GM12801 (cell line): Measurements from ENCODE around the gene EP400.

Experiments used
- TF ChIP-seq, protein P1 (sequence below): IDR thresholded peaks from one replicate; pipeline ENCODE4 v1.5.1; 2011; ENCODE audit warnings: control low read depth; ENCODE audit not compliant: insufficient read length; ENCODE audit errors: extremely low read depth

Gene EP400

GRCh38 chr12:131949431-131950181 lies at the start of gene EP400:
Gene EP400, plus strand, starts transcription at chr12:131949942. Its CDS starts 10,678 bp downstream, at chr12:131960620.
- TF ChIP-seq, protein P1, sequence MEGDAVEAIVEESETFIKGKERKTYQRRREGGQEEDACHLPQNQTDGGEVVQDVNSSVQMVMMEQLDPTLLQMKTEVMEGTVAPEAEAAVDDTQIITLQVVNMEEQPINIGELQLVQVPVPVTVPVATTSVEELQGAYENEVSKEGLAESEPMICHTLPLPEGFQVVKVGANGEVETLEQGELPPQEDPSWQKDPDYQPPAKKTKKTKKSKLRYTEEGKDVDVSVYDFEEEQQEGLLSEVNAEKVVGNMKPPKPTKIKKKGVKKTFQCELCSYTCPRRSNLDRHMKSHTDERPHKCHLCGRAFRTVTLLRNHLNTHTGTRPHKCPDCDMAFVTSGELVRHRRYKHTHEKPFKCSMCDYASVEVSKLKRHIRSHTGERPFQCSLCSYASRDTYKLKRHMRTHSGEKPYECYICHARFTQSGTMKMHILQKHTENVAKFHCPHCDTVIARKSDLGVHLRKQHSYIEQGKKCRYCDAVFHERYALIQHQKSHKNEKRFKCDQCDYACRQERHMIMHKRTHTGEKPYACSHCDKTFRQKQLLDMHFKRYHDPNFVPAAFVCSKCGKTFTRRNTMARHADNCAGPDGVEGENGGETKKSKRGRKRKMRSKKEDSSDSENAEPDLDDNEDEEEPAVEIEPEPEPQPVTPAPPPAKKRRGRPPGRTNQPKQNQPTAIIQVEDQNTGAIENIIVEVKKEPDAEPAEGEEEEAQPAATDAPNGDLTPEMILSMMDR = no peak

DNA sequence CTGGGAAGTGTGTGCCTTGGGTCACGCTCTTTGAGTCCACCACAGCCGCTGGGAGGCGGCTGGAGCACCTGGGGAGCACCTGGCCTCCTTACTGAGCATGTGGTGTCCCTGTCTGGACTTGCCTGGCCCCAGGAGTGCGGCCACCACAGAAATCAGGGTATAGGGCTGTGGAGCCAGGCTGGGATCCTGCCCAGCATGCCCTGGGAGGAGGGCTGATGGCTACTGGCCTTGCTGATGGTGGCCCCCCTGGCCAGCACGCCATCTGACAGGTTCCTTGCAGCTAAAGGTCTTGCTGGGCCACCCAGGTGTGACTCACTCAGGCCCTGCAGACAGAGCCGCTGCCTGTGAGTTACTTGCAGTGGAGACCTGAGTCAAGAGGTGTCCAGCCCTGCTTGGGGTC lies 49.3 kb upstream of the EP400 start:
- TF ChIP-seq, protein P1 = no peak

DNA sequence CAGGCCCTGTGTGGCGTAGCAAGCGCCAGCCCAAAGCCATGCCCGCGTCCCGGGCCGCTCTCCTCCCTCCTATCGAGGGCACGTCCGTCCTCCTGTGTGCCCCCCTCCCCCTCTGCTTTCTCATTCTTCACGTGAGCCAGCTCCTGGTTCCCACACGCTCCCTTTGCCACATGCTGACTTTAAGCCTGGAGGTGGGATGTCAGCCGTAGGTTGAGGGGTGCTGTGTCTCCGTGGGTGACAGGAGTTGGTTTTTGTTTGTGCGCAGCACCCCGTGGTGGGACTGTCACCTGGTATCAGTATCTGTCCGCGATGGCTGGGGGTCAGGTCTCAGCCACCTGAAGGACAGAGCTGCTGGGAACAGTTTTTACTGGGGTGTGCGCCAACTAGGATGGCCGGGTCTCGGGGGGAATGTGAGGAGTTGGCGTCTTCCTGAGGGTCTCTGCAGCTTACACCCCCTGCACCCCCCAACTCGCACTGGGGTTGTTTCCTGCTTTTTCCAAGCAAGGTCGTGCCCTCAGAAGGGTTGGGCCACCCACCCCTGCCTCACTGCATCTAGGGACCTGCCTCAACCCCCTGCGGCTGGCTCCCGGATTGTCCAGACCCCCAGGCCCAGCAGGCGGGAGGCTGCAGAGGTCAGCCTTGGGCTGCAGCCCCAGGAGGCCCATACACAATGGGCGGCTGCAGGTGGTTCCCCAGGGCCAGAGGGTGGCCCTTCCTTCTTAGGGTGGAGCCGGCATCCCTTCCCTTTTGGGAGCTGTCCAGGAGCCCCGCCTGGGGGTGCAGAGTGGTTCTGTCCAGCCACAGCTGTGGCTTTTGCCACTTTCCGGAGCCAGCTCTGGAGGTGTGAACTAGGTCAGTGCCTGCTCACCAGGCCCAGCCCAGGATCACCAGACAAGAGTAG lies 48.1 kb upstream of the EP400 start:
- TF ChIP-seq, protein P1 = no peak

DNA sequence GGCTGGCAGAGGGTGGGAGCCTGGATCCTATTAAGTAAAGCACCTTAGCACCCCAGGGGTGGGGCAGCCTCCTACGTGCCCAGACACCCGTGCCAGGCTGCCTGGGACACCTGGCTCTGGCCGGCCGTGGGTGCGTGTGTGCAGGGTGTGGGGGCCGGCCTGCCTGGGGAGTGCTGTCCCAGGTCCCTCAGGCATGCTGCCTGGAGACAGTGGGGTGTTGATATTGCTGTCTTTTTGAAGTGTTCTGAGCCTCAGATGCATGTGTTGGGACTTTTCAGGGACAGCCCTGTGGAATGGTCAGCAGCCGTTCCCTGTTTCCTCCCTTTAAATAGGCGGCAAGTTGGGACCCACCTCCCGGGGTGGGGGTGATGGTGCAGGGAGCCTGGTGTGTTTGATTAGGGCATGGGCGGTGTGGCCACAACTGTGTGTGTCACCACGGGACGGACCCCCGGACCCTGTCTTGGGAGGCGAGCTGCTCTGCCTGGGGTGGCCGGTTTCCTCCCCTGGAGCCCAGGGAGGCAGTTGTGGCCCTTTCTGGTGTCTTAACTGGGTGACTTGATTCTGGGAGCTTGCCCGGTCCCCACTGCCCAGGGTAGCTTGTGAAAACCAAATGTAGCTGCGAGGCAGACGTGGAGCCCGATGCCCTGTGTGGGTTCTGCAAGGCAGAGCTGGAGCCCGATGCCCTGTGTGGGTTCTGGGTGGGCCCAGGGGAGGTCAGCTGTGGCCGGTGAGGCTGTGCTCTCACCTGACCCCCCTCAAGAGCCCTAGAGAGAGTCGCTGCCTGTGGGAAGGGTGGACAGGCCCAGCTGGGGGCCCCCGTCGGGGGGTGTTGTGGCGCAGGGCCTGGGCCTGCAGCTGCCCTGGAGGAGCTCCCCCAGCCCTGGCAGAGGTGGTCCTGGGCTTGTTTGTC lies 47.2 kb upstream of the EP400 start:
- TF ChIP-seq, protein P1 = no peak

- TF ChIP-seq, protein P1 = no peak
These were observed 46.2 kb upstream of the EP400 start for GRCh38 chr12:131903270-131904255.

DNA sequence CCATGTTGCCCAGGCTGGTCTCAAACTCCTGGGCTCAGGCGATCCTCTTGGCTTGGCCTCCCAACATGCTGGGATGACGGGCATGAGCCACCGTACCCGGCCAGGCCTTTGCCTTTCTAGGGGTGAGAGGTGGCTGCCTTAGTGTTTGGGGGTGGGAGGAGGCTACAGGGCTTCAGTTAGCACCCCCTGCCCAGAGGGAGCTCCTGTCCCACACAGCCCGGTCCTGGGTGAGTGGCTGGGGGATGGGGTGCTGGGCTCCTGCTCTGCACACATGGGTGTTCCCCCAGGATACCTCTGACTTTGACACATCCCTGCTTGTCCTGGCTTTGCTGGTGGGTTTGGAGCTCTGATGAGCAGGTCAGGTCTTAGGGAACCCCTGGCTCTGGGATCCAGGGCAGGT lies 45.4 kb upstream of the EP400 start:
- TF ChIP-seq, protein P1 = no peak
